Right lobe of liver (tissue), 6 donors: ENCODE measurements around the gene PROCA1. TPM values are rescaled to one million over a fixed set of nuclear protein-coding genes. Genes with fewer than 3 reads are reported as not detected.
"Not testable (repeated sequence)": the region's sequence is repeated elsewhere in the genome, so short reads cannot be mapped to it uniquely, and the experiment has no call there.

ENCODE experiments used
- ATAC-seq, 4 donors: fragments of 200-7000 bp; cut with Tn5 transposase; one replicate each; pipeline ENCODE4 v1.9.1; 2020; ENCODE audit warnings: mild to moderate bottlenecking in 4 of 4, moderate library complexity in 4 of 4
- DNase-seq, 3 donors: peaks; one replicate each; pipeline ENCODE4 v3.0.0-alpha.2; 2020
- H3K27ac ChIP-seq, 3 donors: fragments of 200-600 bp; one replicate each; pipeline ENCODE4 v1.8.0; 2022
- H3K27me3 ChIP-seq, 2 donors: fragments of 200-600 bp; one replicate each; pipeline ENCODE4 v1.8.0; 2022
- H3K36me3 ChIP-seq, 4 donors: fragments of 200-600 bp; sonication (generic) in 1 of 4; one replicate each; pipeline versions ENCODE4 v1.5.1 to v1.8.0; 2017 to 2022; ENCODE audit warnings: control low read depth in 1 of 4
- H3K4me1 ChIP-seq, 4 donors: fragments of 200-600 bp; sonication (generic) in 1 of 4; one replicate each; pipeline versions ENCODE4 v1.5.1 to v1.8.0; 2017 to 2022; ENCODE audit warnings: control low read depth in 1 of 4
- H3K4me3 ChIP-seq, 3 donors: fragments of 200-600 bp; one replicate each; pipeline ENCODE4 v1.8.0; 2022
- H3K9me3 ChIP-seq, 4 donors: fragments of 200-600 bp; sonication (generic) in 1 of 4; one replicate each; pipeline versions ENCODE4 v1.5.1 to v1.8.0; 2017 to 2022; ENCODE audit warnings: control low read depth in 1 of 4
- POLR2A ChIP-seq: fragments of 450-650 bp; IDR thresholded peaks from one replicate; pipeline ENCODE4 v1.6.1; 2017; ENCODE audit warnings: antibody characterized with exemption, mild to moderate bottlenecking
- WGBS: methylation state at CpG from one replicate; pipeline ENCODE4 v1.1.6; 2018; ENCODE audit warnings: low coverage, low lambda C conversion rate; ENCODE audit not compliant: insufficient coverage; ENCODE audit errors: missing lambda C conversion rate; 5-methylcytosine and 5-hydroxymethylcytosine counted together
- intact Hi-C, 2 donors: fragments of 100-400 bp; cut with DNase I; formaldehyde crosslinking; loops; one replicate each; pipeline versions ENCODE4 v1.11.2 to v1.14.1; 2022
- total RNA-seq, 6 experiments: library from RNA; depleted of rRNA in 2 of 6; stranded (reverse); fragments of >200 nt in 2 of 6; fragmentation: NEBNext Ultra II Directional in 3 of 6; extraction: Animal tissue kit (Norgen Biotek cat#: 25700) in 3 of 6; gene quantifications; one replicate each; pipeline versions ENCODE4 v1.1.0 to v1.2.4, GENCODE V29; 2016 to 2023
- TF ChIP-seq, protein P1 (sequence below), 4 donors: fragments of 200-600 bp in 3 of 4; fragments of 450-650 bp in 1 of 4; IDR thresholded peaks; one replicate each; pipeline versions ENCODE4 v1.5.1 to v1.8.0; 2016 to 2022; ENCODE audit warnings: antibody characterized with exemption in 4 of 4, mild to moderate bottlenecking in 2 of 4
- donor health status: DM: no; HTN: yes; CAD: no.
- donor health status: DM: no; HTN: no; CAD: no.
- donor health status: DM: no; HTN: no; CAD: no.
- donor health status: DM: no; HTN: yes; CAD: no.
- donor health status: DM: no; HTN: yes; CAD: no.

The PROCA1 gene
- total RNA-seq, 6 experiments from 2014 or later: 0.18 to 0.97 (median 0.54) TPM; not detected in 1

DNA sequence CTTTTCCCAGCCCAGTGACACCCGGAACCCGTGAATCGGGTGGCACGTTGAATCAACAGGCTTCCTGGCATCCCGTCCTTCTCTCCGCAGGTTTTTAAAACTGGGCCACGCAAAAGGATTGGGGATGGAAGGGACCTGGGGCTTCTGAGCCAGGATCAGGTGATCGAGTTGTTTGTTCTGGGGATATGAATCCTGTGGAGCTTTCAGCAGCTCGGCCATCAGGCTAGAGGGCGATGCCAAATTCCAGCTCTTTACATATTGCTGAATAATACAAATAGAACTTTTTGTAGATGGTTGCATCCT is 49.2 kb downstream of the PROCA1 start:
- TF ChIP-seq POLR2A: no peak
- TF ChIP-seq, protein P1, sequence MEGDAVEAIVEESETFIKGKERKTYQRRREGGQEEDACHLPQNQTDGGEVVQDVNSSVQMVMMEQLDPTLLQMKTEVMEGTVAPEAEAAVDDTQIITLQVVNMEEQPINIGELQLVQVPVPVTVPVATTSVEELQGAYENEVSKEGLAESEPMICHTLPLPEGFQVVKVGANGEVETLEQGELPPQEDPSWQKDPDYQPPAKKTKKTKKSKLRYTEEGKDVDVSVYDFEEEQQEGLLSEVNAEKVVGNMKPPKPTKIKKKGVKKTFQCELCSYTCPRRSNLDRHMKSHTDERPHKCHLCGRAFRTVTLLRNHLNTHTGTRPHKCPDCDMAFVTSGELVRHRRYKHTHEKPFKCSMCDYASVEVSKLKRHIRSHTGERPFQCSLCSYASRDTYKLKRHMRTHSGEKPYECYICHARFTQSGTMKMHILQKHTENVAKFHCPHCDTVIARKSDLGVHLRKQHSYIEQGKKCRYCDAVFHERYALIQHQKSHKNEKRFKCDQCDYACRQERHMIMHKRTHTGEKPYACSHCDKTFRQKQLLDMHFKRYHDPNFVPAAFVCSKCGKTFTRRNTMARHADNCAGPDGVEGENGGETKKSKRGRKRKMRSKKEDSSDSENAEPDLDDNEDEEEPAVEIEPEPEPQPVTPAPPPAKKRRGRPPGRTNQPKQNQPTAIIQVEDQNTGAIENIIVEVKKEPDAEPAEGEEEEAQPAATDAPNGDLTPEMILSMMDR (IDR thresholded peaks at IDR 0.05): no peak
- WGBS: 0% methylated on average over 10 of the region's 10 CpGs
- H3K27ac ChIP-seq: peak overlapping the region; percentile 90 to 94 (median 91)
- no peaks in the 10 kb centered on the region for H3K27me3 ChIP-seq
- H3K4me1 ChIP-seq: peaks cover 0 to 28% (median 9%) of the 10 kb centered on the region in 4 donors
- no peak for DNase-seq
- H3K36me3 ChIP-seq: peaks cover 0 to 13% (median 2%) of the 10 kb centered on the region in 4 donors
- intact Hi-C loops: no loop called here
- peak overlapping the region; percentile 81 to 97 (median 90) for H3K4me3 ChIP-seq
- H3K9me3 ChIP-seq: no peaks in the 10 kb centered on the region
- ATAC-seq: no peak

- H3K36me3 ChIP-seq: peaks cover 0 to 12% (median 2%) of the 10 kb centered on the region in 4 donors
- intact Hi-C loops: no loop called here
- peaks cover 0 to 28% (median 9%) of the 10 kb centered on the region in 4 donors for H3K4me1 ChIP-seq
- H3K27ac ChIP-seq: peak within 1 kb of the TSS; percentile 90 to 94 (median 91)
- TF ChIP-seq, protein P1 (IDR thresholded peaks at IDR 0.05): no peak
- peak; percentile 81 for TF ChIP-seq POLR2A
- ATAC-seq (peak; percentile 91 to 97 (median 96)), DNase-seq (peak; percentile 89 to 90 (median 89))
- under 1% methylated on average over 41 of the region's 66 CpGs for WGBS
- peak within 1 kb of the TSS; percentile 81 to 97 (median 90) for H3K4me3 ChIP-seq
- H3K27me3 ChIP-seq: no peaks in the 10 kb centered on the region
- no peaks in the 10 kb centered on the region for H3K9me3 ChIP-seq
Measured at GRCh38 chr17:28661635-28662526, 49.8 kb downstream of the PROCA1 start, which contains the start of the genes SDF2 and SUPT6H. SDF2 (minus strand) TSS chr17:28661906; CDS start chr17:28661876, 30 bp downstream. SUPT6H (plus strand) TSS chr17:28662205; CDS start chr17:28673402, 11,197 bp downstream.

DNA sequence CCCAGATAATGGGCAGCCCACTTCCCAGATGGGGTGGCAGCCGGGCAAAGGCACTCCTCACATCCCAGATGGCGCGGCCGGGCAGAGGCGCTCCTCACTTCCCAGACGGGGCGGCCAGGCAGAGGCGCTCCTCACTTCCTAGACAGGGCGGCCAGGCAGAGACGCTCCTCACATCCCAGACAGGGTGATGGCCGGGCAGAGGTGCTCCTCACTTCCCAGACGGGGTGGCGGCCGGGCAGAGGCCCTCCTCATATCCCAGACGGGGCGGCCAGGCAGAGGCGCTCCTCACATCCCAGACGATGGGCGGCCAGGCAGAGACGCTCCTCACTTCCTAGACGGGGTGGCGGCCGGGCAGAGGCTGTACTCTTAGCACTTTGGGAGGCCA is 52.2 kb downstream of the PROCA1 start:
- H3K27ac ChIP-seq, H3K27me3 ChIP-seq, DNase-seq, H3K36me3 ChIP-seq, H3K4me3 ChIP-seq, intact Hi-C loops, ATAC-seq, H3K9me3 ChIP-seq: not testable (repeated sequence)
- WGBS: 93% methylated on average over 8 of the region's 23 CpGs
- peaks cover 0 to 28% (median 9%) of the 10 kb centered on the region in 4 donors for H3K4me1 ChIP-seq

DNA sequence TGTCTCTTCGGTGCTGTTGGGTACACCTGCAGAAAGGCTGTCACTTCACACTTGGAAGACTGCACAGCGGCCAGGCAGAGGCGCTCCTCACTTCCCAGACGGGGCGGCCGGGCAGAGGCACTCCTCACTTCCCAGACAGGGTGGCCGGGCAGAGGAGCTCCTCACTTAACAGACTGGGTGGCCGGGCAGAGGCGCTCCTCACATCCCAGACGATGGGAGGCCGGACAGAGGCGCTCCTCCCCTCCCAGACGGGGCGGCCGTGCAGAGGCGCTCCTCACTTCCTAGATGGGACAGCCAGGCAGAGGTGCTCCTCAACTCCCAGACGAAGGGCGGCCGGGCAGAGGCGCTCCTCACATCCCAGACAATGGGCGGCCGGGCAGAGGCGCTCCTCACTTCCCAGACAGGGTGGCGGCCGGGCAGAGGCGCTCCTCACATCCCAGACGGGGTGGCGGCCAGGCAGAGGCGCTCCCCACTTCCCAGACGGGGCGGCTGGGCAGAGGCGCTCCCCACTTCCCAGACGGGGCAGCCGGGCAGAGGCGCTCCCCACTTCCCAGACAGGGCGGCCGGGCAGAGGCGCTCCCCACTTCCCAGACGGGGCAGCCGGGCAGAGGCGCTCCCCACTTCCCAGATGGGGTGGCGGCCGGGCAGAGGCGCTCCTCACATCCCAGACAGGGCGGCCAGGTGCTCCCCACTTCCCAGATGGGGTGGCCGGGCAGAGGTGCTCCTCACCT is 52.8 kb downstream of the PROCA1 start:
- H3K4me1 ChIP-seq: peaks cover 0 to 24% (median 9%) of the 10 kb centered on the region in 4 donors
- ATAC-seq, intact Hi-C loops, H3K4me3 ChIP-seq, H3K36me3 ChIP-seq, H3K27me3 ChIP-seq, H3K27ac ChIP-seq, DNase-seq, H3K9me3 ChIP-seq: not testable (repeated sequence)
- 97% methylated on average over 6 of the region's 46 CpGs for WGBS

DNA sequence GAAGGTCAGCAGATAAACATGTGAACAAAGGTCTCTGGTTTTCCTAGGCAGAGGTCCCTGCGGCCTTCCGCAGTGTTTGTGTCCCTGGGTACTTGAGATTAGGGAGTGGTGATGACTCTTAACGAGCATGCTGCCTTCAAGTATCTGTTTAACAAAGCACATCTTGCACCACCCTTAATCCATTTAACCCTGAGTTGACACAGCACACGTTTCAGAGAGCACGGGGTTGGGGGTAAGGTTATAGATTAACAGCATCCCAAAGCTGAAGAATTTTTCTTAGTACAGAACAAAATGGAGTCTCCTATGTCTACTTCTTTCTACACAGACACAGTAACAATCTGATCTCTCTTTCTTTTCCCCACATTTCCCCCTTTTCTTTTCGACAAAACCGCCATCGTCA is 53.3 kb downstream of the PROCA1 start:
- H3K9me3 ChIP-seq, H3K27me3 ChIP-seq, intact Hi-C loops, H3K27ac ChIP-seq, H3K4me3 ChIP-seq, ATAC-seq, DNase-seq: not testable (repeated sequence)
- Histone ChIP-seq H3K36me3 (peaks cover 0 to 12% (median 2%) of the 10 kb centered on the region in 4 donors), H3K4me1 (peaks cover 0 to 18% (median 6%) of the 10 kb centered on the region in 4 donors)
- WGBS: 82% methylated on average over 7 of the region's 8 CpGs
